Measurements from ENCODE around the gene KCNH8. TPM values are rescaled to one million over a fixed set of nuclear protein-coding genes. Genes with fewer than 3 reads are reported as not detected.

The KCNH8 gene
- total and polyA plus RNA-seq, 4 donors = 0.02 to 0.08 (median 0.05) TPM; not detected in 1

DNA sequence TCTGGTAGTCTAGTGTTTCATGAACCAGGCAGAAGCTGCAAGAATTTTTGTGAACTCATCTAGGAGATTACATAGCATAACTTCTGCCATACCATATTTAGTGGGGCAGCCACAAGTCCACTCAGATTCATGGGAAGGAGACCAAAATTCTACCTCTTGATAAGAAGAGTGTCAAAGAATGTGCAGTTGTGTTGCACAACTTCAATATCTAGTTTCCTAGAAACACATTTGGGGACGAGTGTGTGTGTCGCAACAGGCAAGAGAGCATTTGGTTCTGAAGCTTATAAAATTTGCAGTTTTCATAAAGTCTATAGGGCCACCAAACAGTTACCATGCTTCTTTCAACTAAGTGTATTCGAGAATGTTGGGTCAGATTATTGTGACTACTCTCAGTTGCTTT is 115.3 kb downstream of the KCNH8 start:
- Histone ChIP-seq H3K36me3 (ENCODE audit: control insufficient read depth in 4 of 4, insufficient read depth in 3 of 4, low read depth in 1 of 4, low read length in 3 of 4) (no peaks in the 10 kb centered on the region), H3K27ac (ENCODE audit: low read depth in 1 of 2, low read length in 2 of 2) (no peak overlapping the region), H3K9ac (ENCODE audit: low read depth in 1 of 2, low read length in 2 of 2) (no peak overlapping the region), H3K9me3 (ENCODE audit: control insufficient read depth in 4 of 4, low read length in 3 of 4) (no peaks in the 10 kb centered on the region), H3K27me3 (ENCODE audit: control insufficient read depth in 4 of 4, insufficient read depth in 4 of 4, low read length in 3 of 4) (peaks cover 0 to 2% (median 0%) of the 10 kb centered on the region in 4 donors), H3K4me1 (ENCODE audit: control insufficient read depth in 4 of 4, insufficient read depth in 4 of 4, low read length in 3 of 4) (no peaks in the 10 kb centered on the region), H3K4me3 (ENCODE audit: low read depth in 1 of 3, low read length in 3 of 3) (no peak overlapping the region)
- DNase-seq (ENCODE audit: low spot score) = no peak
- TF ChIP-seq YY1 (IDR thresholded peaks at IDR 0.05) = no peak
- TF ChIP-seq JUND (IDR thresholded peaks at IDR 0.05) = no peak
- TF ChIP-seq HNF4A (conservative IDR thresholded peaks at IDR 0.05) = no peak
- 55% methylated on average over 3 of the region's 3 CpGs for WGBS

DNA sequence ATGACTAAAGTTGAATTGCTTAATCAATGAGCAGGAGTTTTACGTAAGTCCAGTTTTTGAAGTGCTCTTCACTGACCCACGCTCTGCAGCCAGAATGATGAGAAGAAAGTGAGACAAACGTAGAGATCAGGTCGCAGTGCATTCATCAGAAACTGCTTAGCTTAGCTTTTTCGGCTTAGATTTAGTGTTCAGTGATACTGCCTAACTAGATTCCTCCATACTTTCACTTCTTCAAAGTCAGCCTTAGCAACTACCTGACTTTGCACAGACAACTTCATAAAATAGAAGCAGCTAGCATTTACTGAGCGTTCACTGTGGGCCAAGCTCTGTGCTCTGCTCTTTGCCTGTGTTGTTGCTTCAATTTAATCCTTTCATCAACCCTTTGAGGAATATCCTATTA is 116.1 kb downstream of the KCNH8 start:
- Histone ChIP-seq H3K9ac (ENCODE audit: low read depth in 1 of 2, low read length in 2 of 2) (no peak overlapping the region), H3K4me1 (ENCODE audit: control insufficient read depth in 4 of 4, insufficient read depth in 4 of 4, low read length in 3 of 4) (no peaks in the 10 kb centered on the region), H3K27me3 (ENCODE audit: control insufficient read depth in 4 of 4, insufficient read depth in 4 of 4, low read length in 3 of 4) (peaks cover 0 to 2% (median 0%) of the 10 kb centered on the region in 4 donors), H3K36me3 (ENCODE audit: control insufficient read depth in 4 of 4, insufficient read depth in 3 of 4, low read depth in 1 of 4, low read length in 3 of 4) (no peaks in the 10 kb centered on the region), H3K4me3 (ENCODE audit: low read depth in 1 of 3, low read length in 3 of 3) (no peak overlapping the region), H3K27ac (ENCODE audit: low read depth in 1 of 2, low read length in 2 of 2) (no peak overlapping the region), H3K9me3 (ENCODE audit: control insufficient read depth in 4 of 4, low read length in 3 of 4) (no peaks in the 10 kb centered on the region)
- WGBS = 71% methylated on average over 6 of the region's 6 CpGs
- no peak for DNase-seq (ENCODE audit: low spot score)
- TF ChIP-seq, protein P1, sequence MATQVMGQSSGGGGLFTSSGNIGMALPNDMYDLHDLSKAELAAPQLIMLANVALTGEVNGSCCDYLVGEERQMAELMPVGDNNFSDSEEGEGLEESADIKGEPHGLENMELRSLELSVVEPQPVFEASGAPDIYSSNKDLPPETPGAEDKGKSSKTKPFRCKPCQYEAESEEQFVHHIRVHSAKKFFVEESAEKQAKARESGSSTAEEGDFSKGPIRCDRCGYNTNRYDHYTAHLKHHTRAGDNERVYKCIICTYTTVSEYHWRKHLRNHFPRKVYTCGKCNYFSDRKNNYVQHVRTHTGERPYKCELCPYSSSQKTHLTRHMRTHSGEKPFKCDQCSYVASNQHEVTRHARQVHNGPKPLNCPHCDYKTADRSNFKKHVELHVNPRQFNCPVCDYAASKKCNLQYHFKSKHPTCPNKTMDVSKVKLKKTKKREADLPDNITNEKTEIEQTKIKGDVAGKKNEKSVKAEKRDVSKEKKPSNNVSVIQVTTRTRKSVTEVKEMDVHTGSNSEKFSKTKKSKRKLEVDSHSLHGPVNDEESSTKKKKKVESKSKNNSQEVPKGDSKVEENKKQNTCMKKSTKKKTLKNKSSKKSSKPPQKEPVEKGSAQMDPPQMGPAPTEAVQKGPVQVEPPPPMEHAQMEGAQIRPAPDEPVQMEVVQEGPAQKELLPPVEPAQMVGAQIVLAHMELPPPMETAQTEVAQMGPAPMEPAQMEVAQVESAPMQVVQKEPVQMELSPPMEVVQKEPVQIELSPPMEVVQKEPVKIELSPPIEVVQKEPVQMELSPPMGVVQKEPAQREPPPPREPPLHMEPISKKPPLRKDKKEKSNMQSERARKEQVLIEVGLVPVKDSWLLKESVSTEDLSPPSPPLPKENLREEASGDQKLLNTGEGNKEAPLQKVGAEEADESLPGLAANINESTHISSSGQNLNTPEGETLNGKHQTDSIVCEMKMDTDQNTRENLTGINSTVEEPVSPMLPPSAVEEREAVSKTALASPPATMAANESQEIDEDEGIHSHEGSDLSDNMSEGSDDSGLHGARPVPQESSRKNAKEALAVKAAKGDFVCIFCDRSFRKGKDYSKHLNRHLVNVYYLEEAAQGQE (IDR thresholded peaks at IDR 0.05) = no peak
- TF ChIP-seq, protein P2, sequence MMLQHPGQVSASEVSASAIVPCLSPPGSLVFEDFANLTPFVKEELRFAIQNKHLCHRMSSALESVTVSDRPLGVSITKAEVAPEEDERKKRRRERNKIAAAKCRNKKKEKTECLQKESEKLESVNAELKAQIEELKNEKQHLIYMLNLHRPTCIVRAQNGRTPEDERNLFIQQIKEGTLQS (IDR thresholded peaks at IDR 0.05) = no peak
- TF ChIP-seq FOXA1 (IDR thresholded peaks at IDR 0.05) = no peak
- no peak for TF ChIP-seq FOXA2 (IDR thresholded peaks at IDR 0.05)
- TF ChIP-seq, protein P3, sequence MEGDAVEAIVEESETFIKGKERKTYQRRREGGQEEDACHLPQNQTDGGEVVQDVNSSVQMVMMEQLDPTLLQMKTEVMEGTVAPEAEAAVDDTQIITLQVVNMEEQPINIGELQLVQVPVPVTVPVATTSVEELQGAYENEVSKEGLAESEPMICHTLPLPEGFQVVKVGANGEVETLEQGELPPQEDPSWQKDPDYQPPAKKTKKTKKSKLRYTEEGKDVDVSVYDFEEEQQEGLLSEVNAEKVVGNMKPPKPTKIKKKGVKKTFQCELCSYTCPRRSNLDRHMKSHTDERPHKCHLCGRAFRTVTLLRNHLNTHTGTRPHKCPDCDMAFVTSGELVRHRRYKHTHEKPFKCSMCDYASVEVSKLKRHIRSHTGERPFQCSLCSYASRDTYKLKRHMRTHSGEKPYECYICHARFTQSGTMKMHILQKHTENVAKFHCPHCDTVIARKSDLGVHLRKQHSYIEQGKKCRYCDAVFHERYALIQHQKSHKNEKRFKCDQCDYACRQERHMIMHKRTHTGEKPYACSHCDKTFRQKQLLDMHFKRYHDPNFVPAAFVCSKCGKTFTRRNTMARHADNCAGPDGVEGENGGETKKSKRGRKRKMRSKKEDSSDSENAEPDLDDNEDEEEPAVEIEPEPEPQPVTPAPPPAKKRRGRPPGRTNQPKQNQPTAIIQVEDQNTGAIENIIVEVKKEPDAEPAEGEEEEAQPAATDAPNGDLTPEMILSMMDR (IDR thresholded peaks at IDR 0.05; ENCODE audit: low read depth, low read length, missing input control) = no peak
- TF ChIP-seq, protein P4, sequence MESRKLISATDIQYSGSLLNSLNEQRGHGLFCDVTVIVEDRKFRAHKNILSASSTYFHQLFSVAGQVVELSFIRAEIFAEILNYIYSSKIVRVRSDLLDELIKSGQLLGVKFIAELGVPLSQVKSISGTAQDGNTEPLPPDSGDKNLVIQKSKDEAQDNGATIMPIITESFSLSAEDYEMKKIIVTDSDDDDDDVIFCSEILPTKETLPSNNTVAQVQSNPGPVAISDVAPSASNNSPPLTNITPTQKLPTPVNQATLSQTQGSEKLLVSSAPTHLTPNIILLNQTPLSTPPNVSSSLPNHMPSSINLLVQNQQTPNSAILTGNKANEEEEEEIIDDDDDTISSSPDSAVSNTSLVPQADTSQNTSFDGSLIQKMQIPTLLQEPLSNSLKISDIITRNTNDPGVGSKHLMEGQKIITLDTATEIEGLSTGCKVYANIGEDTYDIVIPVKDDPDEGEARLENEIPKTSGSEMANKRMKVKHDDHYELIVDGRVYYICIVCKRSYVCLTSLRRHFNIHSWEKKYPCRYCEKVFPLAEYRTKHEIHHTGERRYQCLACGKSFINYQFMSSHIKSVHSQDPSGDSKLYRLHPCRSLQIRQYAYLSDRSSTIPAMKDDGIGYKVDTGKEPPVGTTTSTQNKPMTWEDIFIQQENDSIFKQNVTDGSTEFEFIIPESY (IDR thresholded peaks at IDR 0.05) = no peak
- no peak for TF ChIP-seq RAD21 (IDR thresholded peaks at IDR 0.05)
- no peak for TF ChIP-seq EGR1 (IDR thresholded peaks at IDR 0.05; ENCODE audit: low read depth in 2 of 2)
- TF ChIP-seq TAF1 (conservative IDR thresholded peaks at IDR 0.05) = no peak
- TF ChIP-seq RXRA (IDR thresholded peaks at IDR 0.05) = no peak
- no peak for TF ChIP-seq NR2F2 (IDR thresholded peaks at IDR 0.05)
- no peak for TF ChIP-seq JUND (IDR thresholded peaks at IDR 0.05)
- no peak for TF ChIP-seq SP1 (IDR thresholded peaks at IDR 0.05)
- TF ChIP-seq, protein P5, sequence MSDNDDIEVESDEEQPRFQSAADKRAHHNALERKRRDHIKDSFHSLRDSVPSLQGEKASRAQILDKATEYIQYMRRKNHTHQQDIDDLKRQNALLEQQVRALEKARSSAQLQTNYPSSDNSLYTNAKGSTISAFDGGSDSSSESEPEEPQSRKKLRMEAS (IDR thresholded peaks at IDR 0.05) = no peak
